Progenitor cell of endocrine pancreas (in vitro differentiated cells): ENCODE data around the gene DNAH17. TPM values are rescaled to one million over a fixed set of nuclear protein-coding genes. Genes with fewer than 3 reads are reported as not detected.

ENCODE experiments used
- DNase-seq: peaks from one replicate; pipeline ENCODE4 v3.0.0; 2021; ENCODE audit warnings: low spot score; ENCODE audit not compliant: unreplicated experiment
- H3K27ac Mint-ChIP-seq: 2 replicates; pipeline ENCODE4 v1.8.0; 2021; ENCODE audit warnings: mild to moderate bottlenecking, moderate library complexity, mixed read lengths
- H3K27me3 Mint-ChIP-seq: 2 replicates; pipeline ENCODE4 v1.8.0; 2021; ENCODE audit warnings: mixed read lengths
- H3K36me3 Mint-ChIP-seq: 2 replicates; pipeline ENCODE4 v1.8.0; 2022; ENCODE audit warnings: mixed read lengths; ENCODE audit not compliant: insufficient read depth
- H3K4me1 Mint-ChIP-seq: 2 replicates; pipeline ENCODE4 v1.8.0; 2021; ENCODE audit warnings: low read depth, mixed read lengths
- H3K4me3 Mint-ChIP-seq: 2 replicates; pipeline ENCODE4 v1.8.0; 2021; ENCODE audit warnings: low read depth, mild to moderate bottlenecking, moderate library complexity, mixed read lengths
- H3K9me3 Mint-ChIP-seq: 2 replicates; pipeline ENCODE4 v1.8.0; 2021; ENCODE audit warnings: low read depth, mixed read lengths
- CTCF ChIP-seq: fragments of 200-600 bp; sonication (generic); IDR thresholded peaks from one replicate; pipeline ENCODE4 v1.5.0; 2021; ENCODE audit warnings: antibody characterized with exemption, mild to moderate bottlenecking; ENCODE audit not compliant: unreplicated experiment
- total RNA-seq: library from RNA; stranded (reverse); gene quantifications from 2 replicates; pipeline ENCODE4 v1.2.1, GENCODE V29; 2021

DNAH17 gene
- total RNA-seq, 1 donor from 2014 or later, result not detected

GRCh38 chr17:78541488-78542206 lies 35.5 kb downstream of the DNAH17 start:
- Mint-ChIP-seq H3K4me3 (no peak overlapping the region), H3K27ac (no peak overlapping the region), H3K9me3 (no peaks in the 10 kb centered on the region), H3K27me3 (no peaks in the 10 kb centered on the region), H3K36me3 (no peaks in the 10 kb centered on the region), H3K4me1 (peaks cover 2% of the 10 kb centered on the region)
- DNase-seq, result no peak
- no peak for TF ChIP-seq CTCF

GRCh38 chr17:78539781-78540180 lies 37.4 kb downstream of the DNAH17 start:
- H3K4me1 Mint-ChIP-seq, result peaks cover 9% of the 10 kb centered on the region
- H3K9me3 Mint-ChIP-seq, result no peaks in the 10 kb centered on the region
- TF ChIP-seq CTCF, result no peak
- H3K36me3 Mint-ChIP-seq, result no peaks in the 10 kb centered on the region
- no peak overlapping the region for H3K27ac Mint-ChIP-seq
- H3K4me3 Mint-ChIP-seq, result no peak overlapping the region
- H3K27me3 Mint-ChIP-seq, result no peaks in the 10 kb centered on the region
- DNase-seq, result no peak

GRCh38 chr17:78538033-78538776 lies 39.0 kb downstream of the DNAH17 start:
- no peak overlapping the region for H3K27ac Mint-ChIP-seq
- H3K9me3 Mint-ChIP-seq, result no peaks in the 10 kb centered on the region
- no peak for DNase-seq
- H3K4me3 Mint-ChIP-seq, result no peak overlapping the region
- no peaks in the 10 kb centered on the region for H3K36me3 Mint-ChIP-seq
- no peaks in the 10 kb centered on the region for H3K27me3 Mint-ChIP-seq
- TF ChIP-seq CTCF, result no peak
- H3K4me1 Mint-ChIP-seq, result peaks cover 9% of the 10 kb centered on the region

- no peak overlapping the region for H3K27ac Mint-ChIP-seq
- no peaks in the 10 kb centered on the region for H3K36me3 Mint-ChIP-seq
- H3K27me3 Mint-ChIP-seq, result no peaks in the 10 kb centered on the region
- no peaks in the 10 kb centered on the region for H3K9me3 Mint-ChIP-seq
- no peak overlapping the region for H3K4me3 Mint-ChIP-seq
- peaks cover 9% of the 10 kb centered on the region for H3K4me1 Mint-ChIP-seq
- no peak for TF ChIP-seq CTCF
- no peak for DNase-seq
Observed at GRCh38 chr17:78537217-78537860, 39.9 kb downstream of the DNAH17 start.
